RWPE1 (cell line): Measurements from ENCODE around the gene TMPRSS9.
A peak's percentile ranks its signal among the peaks of the same experiment; 100 is the strongest.

Experiments used
- CTCF ChIA-PET: fragments of 350-600 bp; sonication (Branson Sonifier 250); formaldehyde crosslinking; extraction: SDS; loops from one replicate; lab custom pipeline; 2021; lab: Yijun Ruan, JAX
- POLR2A ChIA-PET: fragments of 400-600 bp; formaldehyde crosslinking; extraction: SDS; loops from one replicate; lab custom pipeline; 2020; ENCODE audit warnings: antibody characterized with exemption; ENCODE audit not compliant: low non-redundant PET; lab: Yijun Ruan, JAX
- DNase-seq: peaks from one replicate; pipeline ENCODE4 v3.0.0; 2012; ENCODE audit warnings: low spot score
- H3K27ac ChIP-seq: fragments of 450-650 bp; 2 replicates; pipeline ENCODE4 v1.5.1; 2017
- CTCF ChIP-seq: fragments of 450-650 bp; conservative IDR thresholded peaks from 2 replicates; pipeline ENCODE4 v1.5.1; 2017; ENCODE audit warnings: low read depth, mild to moderate bottlenecking

Gene TMPRSS9

GRCh38 chr19:2317756-2318155 lies 42.3 kb upstream of the TMPRSS9 start:
- ChIA-PET CTCF (no interaction called here), POLR2A (no interaction called here)

GRCh38 chr19:2318923-2319322 lies 41.1 kb upstream of the TMPRSS9 start:
- POLR2A ChIA-PET, result interaction anchor here (1.1 kb wide), 1 partner anchor 9 kb away, joined by 4 read pairs; the partner anchor contains the start of genes LSM7 and SPPL2B
- no peak for TF ChIP-seq CTCF
- CTCF ChIA-PET, result no interaction called here
- H3K27ac ChIP-seq, result no peak overlapping the region
- DNase-seq, result no peak

More at GRCh38 chr19:2317756-2318155, 42.3 kb upstream of the TMPRSS9 start:
- DNase-seq, result no peak
- H3K27ac ChIP-seq, result no peak overlapping the region
- no peak for TF ChIP-seq CTCF

GRCh38 chr19:2319551-2319950 lies 40.5 kb upstream of the TMPRSS9 start:
- DNase-seq, result no peak
- peak overlapping the region; percentile 37 for H3K27ac ChIP-seq
- CTCF ChIA-PET, result interaction anchor here (0.6 kb wide), 1 partner anchor 161 kb away, joined by 5 read pairs; no protein-coding TSS in a partner anchor
- POLR2A ChIA-PET, result no interaction called here
- no peak for TF ChIP-seq CTCF

GRCh38 chr19:2320049-2320448 lies 40.0 kb upstream of the TMPRSS9 start:
- ChIA-PET CTCF (interaction anchor here (0.6 kb wide), 2 partner anchors 14 to 161 kb away, joined by 3 to 5 read pairs; no protein-coding TSS in a partner anchor), POLR2A (no interaction called here)
- DNase-seq, result peak; percentile 51
- H3K27ac ChIP-seq, result peak overlapping the region; percentile 37
- no peak for TF ChIP-seq CTCF

- no peak for TF ChIP-seq CTCF
- DNase-seq, result no peak
- POLR2A ChIA-PET, result no interaction called here
- CTCF ChIA-PET, result interaction anchor here (0.6 kb wide), 1 partner anchor 11 kb away, joined by 3 read pairs; no protein-coding TSS in a partner anchor
- peak overlapping the region; percentile 37 for H3K27ac ChIP-seq
Observed at GRCh38 chr19:2320939-2321338, 39.1 kb upstream of the TMPRSS9 start.

- no peak for DNase-seq
- CTCF ChIA-PET, result interaction anchor here (0.5 kb wide), 1 partner anchor 32 kb away, joined by 6 read pairs; no protein-coding TSS in a partner anchor
- no peak overlapping the region for H3K27ac ChIP-seq
- no peak for TF ChIP-seq CTCF
- POLR2A ChIA-PET, result no interaction called here
Observed at GRCh38 chr19:2321565-2322283, 38.3 kb upstream of the TMPRSS9 start.
